ENCODE results near the gene SEMA6A. TPM values are rescaled to one million over a fixed set of nuclear protein-coding genes. Genes with fewer than 3 reads are reported as not detected.
A peak's percentile ranks its signal among the peaks of the same experiment; 100 is the strongest.

The SEMA6A gene
- total and polyA plus RNA-seq, 7 donors: 4.9 to 55.7 (median 25.0) TPM

DNA sequence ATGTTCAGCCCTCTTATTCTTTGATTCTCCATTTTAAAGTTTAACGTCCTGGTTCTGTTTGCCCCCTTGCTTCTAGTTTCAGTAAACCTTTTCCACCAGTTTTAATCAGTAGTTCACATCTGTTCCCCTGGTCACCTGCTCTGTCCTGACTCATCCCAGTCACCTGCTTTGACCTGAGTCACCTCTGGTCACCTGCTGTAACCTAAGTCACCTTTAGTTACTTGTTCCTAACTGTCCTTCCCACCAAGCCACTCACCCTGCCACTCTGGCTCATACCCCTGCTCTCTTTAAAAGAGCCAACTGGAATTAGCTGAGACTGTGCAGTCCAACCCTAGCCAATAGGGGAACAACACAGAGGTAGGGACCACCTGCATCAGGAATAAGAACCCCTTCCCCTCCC, 43.0 kb downstream of the SEMA6A start:
- no peak for DNase-seq
- H3K27me3 ChIP-seq: no peaks in the 10 kb centered on the region
- H3K4me1 ChIP-seq: peaks cover 0 to 93% (median 86%) of the 10 kb centered on the region in 4 donors
- no peaks in the 10 kb centered on the region for H3K9me3 ChIP-seq
- no peak overlapping the region for H3K4me3 ChIP-seq
- TF ChIP-seq EP300 (IDR thresholded peaks at IDR 0.05) (no peak), POLR2AphosphoS5 (IDR thresholded peaks at IDR 0.05) (no peak), POLR2A (IDR thresholded peaks at IDR 0.05) (no peak)
- TF ChIP-seq, protein P1, sequence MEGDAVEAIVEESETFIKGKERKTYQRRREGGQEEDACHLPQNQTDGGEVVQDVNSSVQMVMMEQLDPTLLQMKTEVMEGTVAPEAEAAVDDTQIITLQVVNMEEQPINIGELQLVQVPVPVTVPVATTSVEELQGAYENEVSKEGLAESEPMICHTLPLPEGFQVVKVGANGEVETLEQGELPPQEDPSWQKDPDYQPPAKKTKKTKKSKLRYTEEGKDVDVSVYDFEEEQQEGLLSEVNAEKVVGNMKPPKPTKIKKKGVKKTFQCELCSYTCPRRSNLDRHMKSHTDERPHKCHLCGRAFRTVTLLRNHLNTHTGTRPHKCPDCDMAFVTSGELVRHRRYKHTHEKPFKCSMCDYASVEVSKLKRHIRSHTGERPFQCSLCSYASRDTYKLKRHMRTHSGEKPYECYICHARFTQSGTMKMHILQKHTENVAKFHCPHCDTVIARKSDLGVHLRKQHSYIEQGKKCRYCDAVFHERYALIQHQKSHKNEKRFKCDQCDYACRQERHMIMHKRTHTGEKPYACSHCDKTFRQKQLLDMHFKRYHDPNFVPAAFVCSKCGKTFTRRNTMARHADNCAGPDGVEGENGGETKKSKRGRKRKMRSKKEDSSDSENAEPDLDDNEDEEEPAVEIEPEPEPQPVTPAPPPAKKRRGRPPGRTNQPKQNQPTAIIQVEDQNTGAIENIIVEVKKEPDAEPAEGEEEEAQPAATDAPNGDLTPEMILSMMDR (IDR thresholded peaks at IDR 0.05): no peak
- no peaks in the 10 kb centered on the region for H3K36me3 ChIP-seq
- WGBS, 2 donors: 51 to 72% methylated on average over 1 of the region's 1 CpG
- intact Hi-C loops (cut with DNase I): no loop called here
- H3K27ac ChIP-seq: peak overlapping the region in 3 of 4 donors; percentile 2 to 57 (median 52)

GRCh38 chr5:116531117-116531516, 43.5 kb downstream of the SEMA6A start:
- no peaks in the 10 kb centered on the region for H3K9me3 ChIP-seq
- intact Hi-C loops (cut with DNase I): no loop called here
- H3K36me3 ChIP-seq: no peaks in the 10 kb centered on the region
- no peaks in the 10 kb centered on the region for H3K27me3 ChIP-seq
- no peak for DNase-seq
- 76 to 86% methylated on average over 5 of the region's 5 CpGs for WGBS, 2 donors
- H3K4me1 ChIP-seq: peaks cover 0 to 93% (median 81%) of the 10 kb centered on the region in 4 donors
- TF ChIP-seq, protein P1 (IDR thresholded peaks at IDR 0.05): no peak
- TF ChIP-seq POLR2AphosphoS5 (IDR thresholded peaks at IDR 0.05) (no peak), EP300 (IDR thresholded peaks at IDR 0.05) (no peak), POLR2A (IDR thresholded peaks at IDR 0.05) (no peak)
- H3K4me3 ChIP-seq: no peak overlapping the region
- peak overlapping the region in 3 of 4 donors; percentile 2 to 57 (median 52) for H3K27ac ChIP-seq

GRCh38 chr5:116530276-116530675, 44.3 kb downstream of the SEMA6A start:
- TF ChIP-seq EP300 (IDR thresholded peaks at IDR 0.05): no peak
- TF ChIP-seq, protein P1 (IDR thresholded peaks at IDR 0.05): no peak
- TF ChIP-seq POLR2AphosphoS5 (IDR thresholded peaks at IDR 0.05): no peak
- TF ChIP-seq POLR2A (IDR thresholded peaks at IDR 0.05): no peak
- Histone ChIP-seq H3K27ac (peak overlapping the region in 2 of 4 donors; percentile 1 to 57), H3K27me3 (no peaks in the 10 kb centered on the region), H3K36me3 (no peaks in the 10 kb centered on the region), H3K9me3 (no peaks in the 10 kb centered on the region), H3K4me1 (peaks cover 0 to 93% (median 76%) of the 10 kb centered on the region in 4 donors), H3K4me3 (no peak overlapping the region)
- intact Hi-C loops (cut with DNase I): no loop called here
- WGBS, 2 donors: 53 to 82% methylated on average over 4 of the region's 4 CpGs
- DNase-seq: no peak

- peak overlapping the region in 3 of 4 donors; percentile 57 to 65 (median 65) for H3K27ac ChIP-seq
- H3K4me1 ChIP-seq: peaks cover 0 to 93% (median 73%) of the 10 kb centered on the region in 4 donors
These were observed 45.0 kb downstream of the SEMA6A start for GRCh38 chr5:116529615-116530014.

More at GRCh38 chr5:116529615-116530014, 45.0 kb downstream of the SEMA6A start:
- WGBS, 2 donors: 21 to 69% methylated on average over 4 of the region's 4 CpGs
- no peak for DNase-seq
- Histone ChIP-seq H3K36me3 (no peaks in the 10 kb centered on the region), H3K27me3 (no peaks in the 10 kb centered on the region), H3K4me3 (no peak overlapping the region), H3K9me3 (no peaks in the 10 kb centered on the region)
- intact Hi-C loops (cut with DNase I): loop anchor here (10.0 kb wide), 1 partner anchor 905 kb away; no protein-coding TSS in a partner anchor
- TF ChIP-seq, protein P1 (IDR thresholded peaks at IDR 0.05): no peak
- TF ChIP-seq POLR2AphosphoS5 (IDR thresholded peaks at IDR 0.05): no peak
- no peak for TF ChIP-seq EP300 (IDR thresholded peaks at IDR 0.05)

Data from sigmoid colon (tissue), 7 donors.